Middle frontal gyrus (tissue), 1 donor: ENCODE measurements around the gene IRGQ.
"Not testable (repeated sequence)": the region's sequence is repeated elsewhere in the genome, so short reads cannot be mapped to it uniquely, and the experiment has no call there.

Source experiments
- DNase-seq: peaks from one replicate; pipeline ENCODE4 v3.0.0-alpha.2; 2015; ENCODE audit warnings: low spot score; ENCODE audit errors: extremely low spot score

IRGQ gene

GRCh38 chr19:43598445-43599240 is 2.7 kb upstream of the IRGQ start:
- no peak for DNase-seq

- DNase-seq = no peak
Measured at GRCh38 chr19:43597876-43598275, 1.9 kb upstream of the IRGQ start.

DNA sequence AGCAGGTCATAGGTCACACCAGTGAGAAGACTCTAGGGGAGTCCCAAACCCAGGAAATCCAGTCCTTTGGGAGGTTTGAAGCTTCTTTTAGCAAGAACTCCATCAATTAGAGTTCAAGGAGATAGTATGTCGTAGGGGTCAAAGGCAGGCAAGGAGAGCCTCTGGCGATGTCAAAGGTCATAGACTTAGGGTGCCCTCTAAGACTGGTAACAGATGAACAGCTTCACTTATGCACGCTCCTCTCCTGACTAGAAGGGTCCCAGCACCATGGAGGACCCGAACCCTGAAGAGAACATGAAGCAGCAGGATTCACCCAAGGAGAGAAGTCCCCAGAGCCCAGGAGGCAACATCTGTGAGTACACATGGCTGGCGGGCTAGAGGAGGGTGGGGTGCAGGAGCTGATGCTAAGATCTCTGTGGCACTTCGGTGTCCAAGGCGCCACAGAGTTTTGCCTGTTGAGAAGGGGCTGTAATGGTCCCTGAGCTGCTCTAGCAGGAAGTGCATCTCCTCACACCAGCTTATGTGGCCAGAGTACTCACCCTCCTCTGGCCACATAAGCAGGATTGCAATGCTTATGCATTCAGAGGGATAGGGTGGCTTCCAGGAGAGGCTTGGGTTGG is 1.0 kb upstream of the IRGQ start:
- no peak for DNase-seq

GRCh38 chr19:43595605-43595998 is 332 bp downstream of the IRGQ start:
- no peak for DNase-seq

GRCh38 chr19:43594710-43595604 is 977 bp downstream of the IRGQ start:
- no peak for DNase-seq

- DNase-seq = no peak
Measured at GRCh38 chr19:43594081-43594697, 1.7 kb downstream of the IRGQ start.

DNA sequence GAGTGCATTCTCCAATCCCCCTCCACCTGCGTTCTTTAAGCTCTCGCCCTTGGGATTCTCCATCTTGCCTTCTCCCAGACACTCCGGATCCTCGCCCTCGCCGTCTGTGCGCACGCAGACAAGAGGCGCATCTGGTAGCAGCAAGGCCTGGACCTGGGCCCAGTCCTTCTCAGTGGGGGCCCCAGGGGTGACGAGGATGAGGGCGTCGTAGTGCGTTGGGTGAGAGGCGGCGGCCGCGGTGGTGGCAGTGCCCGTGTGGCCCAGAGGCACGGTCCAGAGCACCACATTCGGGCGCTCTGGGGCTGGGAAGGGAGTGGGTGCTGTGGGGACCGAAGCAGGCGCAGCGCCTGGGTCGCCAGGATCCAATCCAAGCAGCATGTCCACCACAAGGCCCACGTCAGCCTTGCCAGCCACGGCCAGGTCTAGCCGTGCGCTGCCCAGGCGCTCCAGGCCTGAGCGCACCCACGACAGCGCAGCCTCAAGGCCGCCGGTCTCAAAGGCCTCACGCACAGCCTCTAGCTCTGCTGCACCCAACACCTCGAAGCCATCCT is 3.1 kb downstream of the IRGQ start:
- DNase-seq = no peak

- no peak for DNase-seq
Measured at GRCh38 chr19:43591904-43592772, 3.8 kb downstream of the IRGQ start.

GRCh38 chr19:43589678-43590077 is 6.3 kb downstream of the IRGQ start:
- DNase-seq = no peak

DNA sequence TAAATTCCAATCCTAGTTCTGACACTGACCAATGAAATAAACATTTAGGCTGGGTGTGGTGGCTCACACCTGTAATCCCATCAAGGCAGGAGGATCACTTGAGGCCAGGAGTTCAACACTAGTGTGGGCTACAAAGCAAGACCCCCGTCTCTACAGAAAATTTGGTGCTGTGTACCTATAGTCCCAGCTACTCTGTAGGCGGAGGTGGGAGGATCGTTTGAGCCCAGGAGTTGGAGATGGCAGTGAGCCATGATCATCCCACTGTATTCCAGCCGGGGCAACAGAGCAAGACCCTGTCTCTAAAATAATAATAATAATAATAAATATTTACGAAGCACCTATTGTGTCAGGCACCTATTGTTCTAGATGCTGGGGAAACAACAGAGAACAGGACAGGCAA is 6.7 kb downstream of the IRGQ start:
- DNase-seq = no peak

- DNase-seq = not testable (repeated sequence)
Measured at GRCh38 chr19:43587029-43587428, 8.9 kb downstream of the IRGQ start.

DNA sequence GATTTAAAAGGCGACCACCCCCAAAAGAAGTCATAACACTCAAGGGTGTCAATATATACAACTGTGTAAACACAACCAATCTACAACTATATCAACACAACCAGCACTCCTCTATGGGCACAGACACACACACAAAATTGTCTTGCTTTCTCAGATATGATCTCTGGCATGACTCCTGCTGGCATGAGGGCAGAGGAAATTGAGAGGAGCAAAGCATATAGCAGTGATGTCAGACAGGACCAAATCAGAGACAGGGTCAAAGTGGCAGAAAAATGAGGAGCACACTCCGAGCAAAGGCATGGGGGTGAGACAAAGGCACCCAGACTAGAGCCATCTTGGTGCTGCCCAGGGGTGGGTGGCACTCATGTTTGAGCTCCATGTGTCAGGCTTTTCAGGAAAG is 9.6 kb downstream of the IRGQ start:
- no peak for DNase-seq

GRCh38 chr19:43584484-43584883 is 11.4 kb downstream of the IRGQ start:
- no peak for DNase-seq

- no peak for DNase-seq
Measured at GRCh38 chr19:43582495-43582894, 13.4 kb downstream of the IRGQ start.

- no peak for DNase-seq
Measured at GRCh38 chr19:43581467-43581866, 14.5 kb downstream of the IRGQ start.

DNA sequence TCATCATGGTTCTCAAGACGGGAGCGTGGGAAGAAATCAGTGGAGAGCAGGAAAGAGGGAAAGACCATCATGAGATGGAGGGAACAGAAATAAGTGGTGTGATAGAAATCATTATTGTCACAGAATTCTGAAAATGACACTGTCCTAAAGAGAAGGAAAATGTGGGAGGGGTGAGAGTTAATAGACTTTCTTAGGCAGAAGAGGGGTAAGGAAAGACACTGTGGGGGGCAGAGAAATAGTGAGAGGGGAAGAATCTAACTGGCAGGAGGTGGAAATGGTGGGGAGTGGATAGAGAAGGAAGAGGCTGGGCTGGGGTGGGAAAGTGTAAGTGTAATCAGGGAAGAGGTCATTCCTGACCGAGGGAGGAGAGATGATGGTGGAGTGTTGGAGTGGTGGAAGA is 17.1 kb downstream of the IRGQ start:
- DNase-seq = no peak

DNA sequence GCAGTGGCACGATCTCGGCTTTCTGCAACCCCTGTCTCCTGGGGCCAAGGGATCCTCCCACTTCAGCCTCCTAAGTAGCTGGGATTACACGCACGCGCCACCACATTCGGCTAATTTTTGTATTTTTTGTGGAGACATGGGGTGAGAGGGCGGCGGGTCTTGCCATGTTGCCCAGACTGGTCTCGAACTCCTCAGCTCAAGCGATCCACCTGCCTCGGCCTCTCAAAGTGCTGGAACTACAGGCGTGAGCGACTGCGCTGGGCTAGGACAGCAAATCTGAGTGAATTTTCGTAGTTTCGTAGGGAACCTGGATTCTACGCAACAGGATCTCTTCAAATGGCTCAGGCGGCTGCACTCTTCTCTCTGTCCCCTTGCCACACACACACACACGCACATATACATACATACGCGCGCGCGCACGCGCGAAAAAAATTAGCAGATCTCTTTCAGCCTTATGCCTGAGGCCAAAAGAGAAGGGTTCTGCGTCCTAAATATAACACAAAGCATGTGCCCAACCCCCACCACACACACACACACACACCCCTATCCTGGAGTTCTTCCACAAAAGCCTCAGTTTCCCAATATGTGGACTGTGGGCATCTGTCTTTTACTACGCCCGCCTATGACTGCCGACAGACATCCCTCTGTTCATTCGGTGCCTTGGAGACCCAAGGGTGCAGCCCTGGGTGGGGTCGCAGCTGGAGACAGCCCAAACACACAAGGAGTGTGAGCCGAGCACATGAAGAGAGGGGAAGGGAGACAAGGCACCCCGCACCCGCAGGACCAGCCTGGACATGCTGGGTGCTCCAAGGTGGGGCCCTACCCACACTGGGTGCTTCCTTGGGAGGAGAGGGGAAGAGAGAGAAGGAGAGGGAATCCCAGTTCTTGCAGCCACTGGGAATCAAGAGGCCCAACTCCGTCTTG is 19.7 kb downstream of the IRGQ start:
- DNase-seq = no peak

GRCh38 chr19:43575156-43575950 is 20.6 kb downstream of the IRGQ start, which contains the start of the genes PINLYP and XRCC1:
TSS of gene PINLYP (plus strand) at chr19:43575801. CDS start at chr19:43577192, 1,391 bp downstream.
TSS of gene XRCC1 (minus strand) at chr19:43575527. CDS start at chr19:43575458, 69 bp downstream.
- DNase-seq = peak; percentile 93
